ENCODE data around the gene CFP.

GRCh38 chrX:47621851-47622250 is 7.9 kb downstream of the CFP start:
- TF ChIP-seq EZH2 (IDR thresholded peaks at IDR 0.05; ENCODE audit: insufficient read depth, low read length) (no peak), CTCF (IDR thresholded peaks at IDR 0.05; ENCODE audit: insufficient read depth, low read depth, low read length) (no peak)
